ENCODE results near the gene ANK2.

Gene ANK2

GRCh38 chr4:113405874-113406722 lies 356.6 kb downstream of the ANK2 start:
- no peak for DNase-seq

- no peak for DNase-seq
Measured at GRCh38 chr4:113406723-113407016, 357.2 kb downstream of the ANK2 start.

DNA sequence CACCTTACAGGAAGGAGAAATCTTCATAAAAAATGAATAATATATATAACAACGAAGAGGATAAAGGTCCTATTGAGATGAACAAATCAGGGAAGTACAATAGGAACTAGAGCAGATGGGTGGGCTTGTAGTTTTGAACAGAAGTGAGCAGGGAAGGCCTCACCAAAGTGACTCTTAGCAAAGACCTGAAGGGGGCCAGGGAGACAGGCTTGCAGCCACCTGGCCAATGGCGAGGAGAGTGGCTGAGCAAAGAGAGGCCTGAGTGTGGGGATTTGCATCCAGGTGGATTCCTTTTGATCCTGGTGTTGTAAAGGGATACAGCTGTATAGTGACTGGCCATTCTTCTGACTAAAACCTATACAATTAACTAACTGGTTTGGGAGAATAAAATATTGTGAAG lies 358.0 kb downstream of the ANK2 start:
- DNase-seq: peak; percentile 77

DNA sequence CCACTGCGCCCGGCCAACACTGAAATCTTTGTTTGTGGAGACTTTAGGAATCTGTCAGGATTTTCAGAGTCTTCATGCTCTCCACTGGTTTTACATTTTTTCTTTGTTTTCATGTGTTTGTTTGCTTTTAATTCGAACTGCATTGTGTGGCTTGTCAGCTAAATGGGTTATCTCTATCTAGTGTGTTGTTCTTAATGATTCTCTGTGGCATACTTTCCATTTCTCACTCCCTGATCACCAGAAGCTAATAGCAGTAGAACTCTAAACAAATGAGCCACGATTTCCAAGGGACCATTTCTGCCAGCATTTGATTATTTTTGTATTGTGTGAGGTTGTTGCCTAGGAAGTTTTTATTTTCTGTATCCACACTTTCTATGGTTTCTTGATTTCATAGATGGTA lies 359.7 kb downstream of the ANK2 start:
- DNase-seq: no peak

- DNase-seq: no peak
Measured at GRCh38 chr4:113410686-113411085, 361.2 kb downstream of the ANK2 start.

DNA sequence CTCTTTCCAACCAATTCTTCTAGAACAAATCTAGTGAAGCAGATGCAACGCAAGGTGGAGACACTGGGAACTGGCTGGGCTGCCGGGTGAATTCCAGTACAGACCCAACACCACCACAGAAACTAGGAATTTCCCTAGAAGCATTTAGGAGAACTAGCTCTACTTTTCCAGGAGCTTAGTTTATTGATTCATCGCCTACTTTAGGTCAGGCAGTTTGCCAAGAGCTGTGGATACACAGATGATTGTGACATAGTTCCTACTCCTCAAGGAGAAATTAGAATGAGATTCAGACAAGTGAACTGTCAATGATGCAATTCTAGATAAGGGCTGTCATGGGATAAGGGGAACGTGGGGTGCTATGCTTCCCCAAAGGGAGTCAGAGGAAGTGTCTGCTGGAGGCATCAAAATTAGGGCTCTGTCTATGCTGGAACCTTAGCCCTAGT lies 362.1 kb downstream of the ANK2 start:
- peak; percentile 10 for DNase-seq

DNA sequence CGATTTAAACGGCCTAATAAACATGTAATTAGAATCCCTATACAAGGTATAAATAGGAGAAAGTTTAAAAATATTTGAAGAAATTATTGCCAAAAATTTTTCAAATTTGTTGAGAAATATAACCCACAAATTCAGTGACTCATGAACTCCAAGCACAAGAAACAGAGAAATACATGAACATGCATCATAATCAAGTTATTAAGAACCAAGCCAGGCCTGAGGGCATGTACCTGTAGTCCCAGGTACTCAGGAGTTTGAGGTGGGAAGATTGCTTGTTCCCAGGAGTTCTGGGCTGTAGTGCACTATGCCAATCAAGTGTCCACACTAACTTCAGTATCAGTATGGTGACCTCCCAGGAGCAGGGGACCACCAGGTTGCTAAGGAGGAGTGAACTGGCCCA lies 370.2 kb downstream of the ANK2 start:
- DNase-seq: no peak

- no peak for DNase-seq
Measured at GRCh38 chr4:113420938-113421337, 371.5 kb downstream of the ANK2 start.

DNA sequence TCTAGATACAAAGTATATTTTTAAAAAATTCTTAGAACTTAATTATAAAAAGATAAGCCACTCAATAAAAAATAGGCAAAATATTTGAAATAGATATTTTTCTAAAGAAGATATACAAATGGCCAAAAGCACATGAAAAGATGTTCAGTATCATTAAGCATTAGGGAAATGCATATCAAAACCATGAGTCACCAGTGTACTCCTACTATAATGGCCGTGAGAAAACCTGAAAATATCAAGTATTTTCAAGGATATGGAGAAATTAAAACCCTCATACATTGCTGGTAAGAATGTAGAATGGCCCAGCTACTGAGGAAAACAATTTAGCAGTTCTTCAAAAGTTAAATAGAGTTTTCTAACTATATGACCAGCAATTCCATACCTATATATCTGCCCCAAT lies 374.2 kb downstream of the ANK2 start:
- no peak for DNase-seq

DNA sequence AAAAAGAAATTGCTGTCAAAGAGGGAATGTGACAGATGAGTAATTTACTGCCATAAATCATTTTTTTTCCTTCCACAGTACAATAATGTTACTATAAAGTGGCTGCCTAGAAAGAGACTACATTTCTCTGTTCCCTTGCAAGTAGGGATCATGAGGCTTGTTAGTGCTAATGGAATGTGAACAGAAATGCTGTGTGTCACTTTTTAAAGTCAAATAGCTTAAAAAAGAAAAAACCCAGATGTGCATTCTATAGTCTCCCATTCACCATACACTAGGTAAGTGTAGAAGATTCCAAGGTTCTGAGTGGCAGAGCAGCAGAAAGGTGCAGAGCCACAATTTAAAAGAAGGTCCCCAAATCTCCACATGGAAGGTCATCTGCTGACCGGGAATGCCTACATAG lies 383.7 kb downstream of the ANK2 start:
- no peak for DNase-seq
